Stimulated activated CD8-positive, alpha-beta memory T cell treated with anti-CD3 and anti-CD28 coated beads, Interleukin-4, amount 100 ng/mL, for 48 hours (primary cell): ENCODE measurements around the gene TNFRSF1A.

Experiments used
- DNase-seq: peaks from one replicate; pipeline ENCODE4 v3.0.0-alpha.2; 2020

Gene TNFRSF1A

GRCh38 chr12:6336889-6337853 is 4.7 kb downstream of the TNFRSF1A start:
- DNase-seq, result peak; percentile 65

GRCh38 chr12:6336079-6336888 is 5.6 kb downstream of the TNFRSF1A start:
- peak; percentile 78 for DNase-seq

GRCh38 chr12:6335451-6336078 is 6.3 kb downstream of the TNFRSF1A start:
- DNase-seq, result peak; percentile 91

- no peak for DNase-seq
Observed at GRCh38 chr12:6334940-6335450, 6.9 kb downstream of the TNFRSF1A start.

- DNase-seq, result no peak
Observed at GRCh38 chr12:6334359-6334758, 7.5 kb downstream of the TNFRSF1A start.

GRCh38 chr12:6333566-6333965 is 8.3 kb downstream of the TNFRSF1A start:
- DNase-seq, result peak; percentile 69

- DNase-seq, result peak; percentile 49
Observed at GRCh38 chr12:6333029-6333428, 8.8 kb downstream of the TNFRSF1A start.

- no peak for DNase-seq
Observed at GRCh38 chr12:6332459-6332858, 9.4 kb downstream of the TNFRSF1A start.

- no peak for DNase-seq
Observed at GRCh38 chr12:6330999-6331714, 10.7 kb downstream of the TNFRSF1A start.

GRCh38 chr12:6330192-6330591 is 11.7 kb downstream of the TNFRSF1A start:
- no peak for DNase-seq

GRCh38 chr12:6329703-6330064 is 12.2 kb downstream of the TNFRSF1A start:
- no peak for DNase-seq

- no peak for DNase-seq
Observed at GRCh38 chr12:6328945-6329702, 12.8 kb downstream of the TNFRSF1A start.

- no peak for DNase-seq
Observed at GRCh38 chr12:6328045-6328779, 13.7 kb downstream of the TNFRSF1A start.

- DNase-seq, result no peak
Observed at GRCh38 chr12:6327229-6328041, 14.4 kb downstream of the TNFRSF1A start.

- no peak for DNase-seq
Observed at GRCh38 chr12:6326316-6327228, 15.3 kb downstream of the TNFRSF1A start.

GRCh38 chr12:6324936-6325750 is 16.7 kb downstream of the TNFRSF1A start:
- no peak for DNase-seq

GRCh38 chr12:6323995-6324711 is 17.7 kb downstream of the TNFRSF1A start:
- DNase-seq, result no peak
